ENCODE results near the gene OTULIN. TPM values are rescaled to one million over a fixed set of nuclear protein-coding genes. Genes with fewer than 3 reads are reported as not detected.

The OTULIN gene
- polyA plus RNA-seq, 4 donors, result 18.6 to 24.4 (median 20.5) TPM

DNA sequence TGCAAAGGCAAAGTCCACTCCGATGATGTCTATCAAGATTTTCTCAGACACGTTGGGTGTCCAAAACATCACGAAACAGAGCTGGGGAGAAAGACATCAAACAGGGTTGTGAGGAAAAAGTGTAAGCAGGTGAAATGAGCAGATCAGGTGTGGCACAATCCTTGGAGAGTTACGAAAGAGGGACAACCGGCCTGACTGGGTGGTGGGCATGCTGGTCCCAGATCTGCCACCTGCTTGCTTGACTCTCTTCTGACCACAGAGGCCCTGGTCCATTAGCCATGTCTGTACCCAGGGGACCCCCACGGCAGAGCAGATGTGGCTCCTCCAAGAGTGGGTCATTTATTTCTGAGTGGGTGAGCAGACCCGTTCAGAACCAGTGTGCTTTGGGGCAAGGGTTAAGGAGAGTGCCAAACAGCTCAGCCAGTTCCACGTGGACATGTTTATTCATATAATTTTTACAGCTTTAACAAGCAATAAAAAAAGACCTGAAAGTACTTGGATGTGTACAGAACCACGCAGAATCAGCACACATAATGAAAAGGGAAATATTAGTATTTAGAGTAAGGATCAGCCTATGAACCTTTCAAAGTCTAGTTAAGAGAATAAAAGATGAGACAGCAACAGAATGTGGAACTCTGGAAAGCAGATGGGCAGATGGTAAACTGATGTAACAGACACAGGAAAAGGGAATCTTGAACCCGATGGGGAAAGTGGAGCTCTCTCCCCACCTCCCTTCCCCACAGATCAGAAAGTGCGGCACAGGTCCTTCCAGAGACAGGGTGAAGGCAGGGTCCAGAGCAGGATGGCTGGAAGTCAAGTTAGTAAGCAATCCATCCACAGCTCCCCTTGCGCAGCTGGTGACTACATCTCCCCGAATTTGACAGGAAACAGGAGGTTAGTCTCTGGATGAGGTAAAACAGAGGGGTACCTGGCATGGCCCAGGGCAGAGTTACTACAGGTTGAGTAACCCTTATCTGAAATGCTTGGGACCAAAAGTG is 52.5 kb downstream of the OTULIN start:
- no peak for DNase-seq (ENCODE audit: low read depth in 4 of 4, low spot score in 2 of 4)

DNA sequence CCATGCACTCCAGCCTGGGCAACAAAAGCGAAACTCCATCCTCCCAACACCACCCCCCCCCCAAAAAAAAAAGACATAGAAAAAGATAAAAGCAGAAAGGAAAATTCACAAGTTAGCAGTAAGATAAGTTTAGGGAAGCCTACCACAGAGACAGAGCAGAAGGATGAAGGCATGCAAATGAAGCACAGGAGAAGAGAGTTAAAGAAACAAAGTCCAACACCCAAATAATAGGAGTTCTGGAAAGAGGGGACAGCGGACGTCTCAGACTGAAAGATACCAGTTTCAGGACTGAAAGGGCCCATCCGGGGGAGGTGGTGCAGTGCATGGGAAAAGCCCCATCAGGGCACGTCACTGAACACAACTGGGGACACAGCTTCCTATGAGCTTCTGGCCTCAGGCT is 54.3 kb downstream of the OTULIN start:
- DNase-seq (ENCODE audit: low read depth in 4 of 4, low spot score in 2 of 4), result no peak

DNA sequence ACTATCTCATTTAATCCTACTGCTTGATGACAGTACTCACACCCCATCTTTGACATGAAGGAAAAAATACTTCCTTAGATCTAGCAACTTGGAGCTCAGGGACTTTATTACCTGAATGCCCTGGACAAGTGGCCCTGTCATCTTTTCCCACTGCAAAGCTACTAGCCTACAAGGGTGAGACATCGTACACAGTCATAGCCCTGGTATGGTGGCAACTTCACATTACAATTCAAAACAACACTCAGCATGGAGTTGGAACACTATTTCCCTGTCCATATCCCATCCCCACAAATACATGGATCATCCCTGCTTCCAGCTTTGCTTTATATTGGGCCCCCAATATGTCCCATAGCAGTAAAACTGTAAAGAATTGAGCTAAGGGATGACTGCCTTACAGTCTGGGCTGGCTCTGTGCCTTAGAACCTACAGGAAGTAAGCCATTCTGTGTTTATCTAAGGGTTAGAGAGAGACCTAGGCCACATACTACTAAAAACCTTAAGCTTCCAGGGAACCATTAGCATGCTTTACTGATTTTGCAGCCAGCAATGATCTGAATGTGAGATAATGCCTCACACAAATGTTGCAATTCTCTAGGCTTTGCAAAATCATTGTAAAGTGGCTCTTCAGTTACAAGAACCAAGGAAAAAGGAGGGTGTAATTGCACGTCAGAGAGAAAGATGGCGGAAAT is 55.9 kb downstream of the OTULIN start:
- DNase-seq (ENCODE audit: low read depth in 4 of 4, low spot score in 2 of 4), result no peak

DNA sequence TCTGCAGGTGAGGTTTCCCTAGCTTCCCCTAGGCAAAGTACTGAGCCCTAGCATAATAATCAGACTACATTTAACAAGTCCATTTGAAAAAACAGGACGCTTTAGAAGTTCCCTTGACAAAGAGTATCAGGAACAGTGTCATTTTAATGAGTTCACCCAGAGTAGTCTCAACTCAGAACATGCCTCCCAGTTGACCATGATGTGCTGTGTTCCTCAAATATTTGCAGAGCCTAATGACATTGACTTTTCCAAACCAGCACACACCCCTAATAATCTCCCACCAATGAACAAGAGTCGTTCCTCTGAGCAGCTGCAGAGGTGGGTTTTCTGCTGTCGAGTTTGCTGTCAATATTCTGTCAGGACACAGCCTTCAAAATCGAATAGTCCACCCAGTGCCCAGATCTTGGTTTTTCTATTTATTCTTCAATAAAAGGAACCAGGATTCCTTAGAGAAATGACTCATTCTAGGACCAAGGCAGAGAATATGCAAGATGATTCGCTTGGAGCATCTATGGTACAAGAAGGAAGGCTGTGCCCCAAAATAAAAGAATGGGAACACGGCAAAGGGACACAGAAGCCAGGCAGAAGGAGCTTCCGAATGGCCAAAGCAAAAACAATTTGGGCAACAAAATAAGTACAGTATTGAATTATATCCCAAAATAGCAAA is 57.6 kb downstream of the OTULIN start:
- DNase-seq (ENCODE audit: low read depth in 4 of 4, low spot score in 2 of 4), result no peak

DNA sequence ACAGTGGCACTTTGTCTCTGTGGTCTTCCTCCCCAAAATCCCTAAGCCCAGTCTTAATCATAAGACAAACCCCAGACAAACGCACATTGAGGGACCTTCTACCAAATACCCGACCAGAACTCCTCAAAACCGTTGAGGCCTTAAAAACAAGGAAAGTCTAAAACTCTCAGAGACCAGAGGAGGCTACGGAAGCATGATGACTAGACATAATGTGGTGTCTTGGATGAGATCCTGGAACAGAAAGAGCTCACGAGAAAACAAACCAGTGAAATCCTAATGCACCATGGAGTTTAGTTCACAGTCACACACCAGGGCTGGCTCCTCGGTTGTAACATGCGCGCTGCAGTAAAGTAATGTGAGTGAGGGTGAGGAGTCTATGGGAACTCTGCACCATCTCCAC is 58.4 kb downstream of the OTULIN start:
- no peak for DNase-seq (ENCODE audit: low read depth in 4 of 4, low spot score in 2 of 4)

DNA sequence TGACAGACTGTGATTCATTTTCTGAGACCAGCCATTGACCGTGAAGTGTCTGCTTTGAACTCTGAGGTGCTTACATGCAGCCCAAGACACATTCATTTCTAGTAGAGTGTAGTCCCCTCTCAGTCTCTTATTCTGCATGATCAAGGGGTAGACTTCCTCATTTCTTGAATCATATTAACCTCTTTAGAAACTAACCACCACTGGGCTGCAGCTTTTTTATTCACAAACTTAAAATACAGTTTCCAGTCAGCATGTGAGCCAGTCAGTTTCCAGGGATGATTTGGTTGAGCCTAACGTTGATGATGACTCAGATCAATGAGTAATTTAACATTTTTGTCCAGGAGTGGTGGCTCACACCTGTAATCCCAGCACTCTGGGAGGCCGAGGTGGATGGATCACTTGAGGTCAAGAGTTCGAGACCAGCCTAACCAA is 59.2 kb downstream of the OTULIN start:
- no peak for DNase-seq (ENCODE audit: low read depth in 4 of 4, low spot score in 2 of 4)

DNA sequence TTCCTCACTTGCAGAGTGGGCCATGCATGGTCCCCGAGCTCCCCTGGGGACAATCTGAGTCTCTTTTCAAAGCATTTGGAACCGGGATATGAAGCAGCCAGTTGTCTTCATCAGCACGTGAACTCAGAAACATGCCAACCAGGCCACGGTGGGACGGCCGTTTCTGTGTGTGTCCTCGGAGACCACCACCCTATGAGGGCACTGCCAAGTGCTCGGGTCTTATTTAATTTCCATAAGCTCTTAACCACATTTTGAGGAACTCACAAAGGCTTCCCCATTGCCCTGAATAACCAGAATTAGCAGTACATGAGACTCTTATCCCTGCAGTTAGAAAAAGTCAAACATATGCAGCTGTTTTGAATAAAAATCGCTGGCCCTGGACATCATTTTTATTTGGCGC is 60.1 kb downstream of the OTULIN start:
- DNase-seq (ENCODE audit: low read depth in 4 of 4, low spot score in 2 of 4), result no peak

DNA sequence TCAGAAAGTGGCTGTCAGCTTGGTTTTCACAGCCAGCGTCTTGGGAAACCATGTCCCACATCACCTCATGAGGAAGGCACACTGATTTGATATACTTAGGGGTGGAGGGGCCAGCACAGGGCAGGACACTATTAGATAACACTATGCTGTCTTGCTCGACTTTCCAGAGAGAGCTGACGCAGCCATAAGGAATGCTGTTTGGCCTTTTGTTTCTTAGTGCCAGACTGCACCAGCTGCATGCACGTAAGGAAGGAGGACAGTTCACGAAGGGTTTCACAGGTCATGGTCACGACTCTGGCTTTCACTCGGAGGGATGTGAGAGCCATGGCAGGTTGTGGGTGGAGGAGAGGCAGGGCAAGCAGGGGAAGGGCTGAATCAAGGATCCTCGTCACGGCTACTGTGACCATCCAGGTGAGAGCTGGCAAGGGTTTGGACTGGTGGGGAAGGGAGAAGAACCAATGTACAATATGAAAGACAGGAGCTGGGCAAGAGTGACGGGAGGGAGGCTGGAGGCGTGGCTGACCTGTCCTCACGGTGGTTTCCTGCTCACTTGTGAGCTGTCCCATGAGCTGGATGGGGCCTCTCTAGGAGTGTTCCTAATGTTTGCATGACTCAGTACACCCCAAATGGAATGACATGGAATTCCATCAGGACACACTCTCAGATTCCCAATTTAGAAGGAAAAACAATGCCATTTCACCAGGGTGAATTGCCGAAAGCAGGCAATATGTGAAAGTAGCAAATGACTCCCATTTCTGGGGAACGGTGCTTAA is 61.7 kb downstream of the OTULIN start:
- DNase-seq (ENCODE audit: low read depth in 4 of 4, low spot score in 2 of 4), result no peak

DNA sequence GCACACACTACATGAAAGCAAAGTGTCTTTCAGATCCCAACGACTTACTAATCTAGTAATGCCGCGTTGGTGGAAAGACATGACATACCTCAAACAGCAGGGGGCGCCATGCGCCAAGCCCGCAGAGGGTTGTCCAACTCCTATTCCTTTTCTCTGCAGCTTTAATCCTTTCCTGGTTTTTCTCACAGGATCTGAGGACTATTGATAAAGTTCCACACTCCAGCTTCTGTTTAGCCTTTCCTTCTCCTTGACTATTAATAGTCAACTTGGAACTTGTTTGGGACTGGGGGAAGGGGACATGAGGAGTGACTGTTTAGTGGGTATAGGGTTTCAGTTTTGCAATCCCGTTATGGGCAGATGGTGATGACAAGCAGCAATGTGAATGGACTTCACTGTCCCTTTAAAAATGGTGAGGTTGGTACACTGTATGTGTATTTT is 62.9 kb downstream of the OTULIN start:
- DNase-seq (ENCODE audit: low read depth in 4 of 4, low spot score in 2 of 4), result peak in 3 of 4 donors; percentile 55 to 63 (median 59)

DNA sequence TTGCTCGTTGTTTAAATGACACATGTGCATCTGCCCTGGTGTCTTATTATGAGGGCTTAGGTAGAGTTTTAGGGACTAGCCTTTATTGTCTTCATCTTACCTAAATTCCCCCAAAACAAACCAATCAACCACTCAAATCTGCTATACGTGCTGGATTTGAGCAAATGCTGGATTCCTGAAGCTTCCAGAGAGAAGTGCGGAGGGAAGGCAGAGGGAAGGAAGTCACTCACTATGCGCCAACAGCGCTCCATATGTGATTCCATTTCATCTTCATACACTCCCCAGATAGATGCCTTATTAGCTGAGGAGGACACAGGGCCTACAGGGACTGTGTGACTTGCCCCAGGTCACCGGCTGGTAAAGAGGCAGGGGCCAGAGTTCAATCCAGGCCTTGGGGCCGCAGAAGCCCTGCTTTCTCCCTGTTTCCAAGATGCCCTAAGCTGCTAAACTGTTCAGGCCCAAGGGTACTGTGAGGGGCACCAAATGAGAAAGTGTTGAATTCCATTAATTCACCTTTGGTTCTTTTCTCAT is 63.5 kb downstream of the OTULIN start:
- DNase-seq (ENCODE audit: low read depth in 4 of 4, low spot score in 2 of 4), result no peak

DNA sequence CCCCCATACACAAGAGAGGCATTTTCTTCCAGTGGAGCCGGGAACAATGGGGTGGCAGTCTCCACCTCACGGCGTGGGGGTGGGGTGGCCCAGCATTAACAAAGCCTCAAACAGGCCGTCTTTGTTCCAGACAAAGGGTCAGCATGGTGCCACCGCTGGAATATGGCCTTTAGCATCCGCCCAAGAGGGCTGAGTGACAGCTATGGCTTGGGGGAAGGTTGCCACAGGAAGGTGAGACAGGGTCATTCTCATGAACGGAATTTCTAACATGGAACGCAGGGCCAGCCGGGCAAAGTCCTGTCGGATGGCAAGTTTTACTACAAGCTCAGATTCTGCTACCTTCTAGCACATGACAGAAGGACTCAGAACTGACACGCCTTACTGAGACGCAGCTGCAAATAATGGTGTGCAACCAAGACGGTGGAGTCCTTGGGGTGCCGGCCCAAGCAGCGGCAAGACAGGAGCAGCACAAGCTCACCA is 64.0 kb downstream of the OTULIN start:
- no peak for DNase-seq (ENCODE audit: low read depth in 4 of 4, low spot score in 2 of 4)

DNA sequence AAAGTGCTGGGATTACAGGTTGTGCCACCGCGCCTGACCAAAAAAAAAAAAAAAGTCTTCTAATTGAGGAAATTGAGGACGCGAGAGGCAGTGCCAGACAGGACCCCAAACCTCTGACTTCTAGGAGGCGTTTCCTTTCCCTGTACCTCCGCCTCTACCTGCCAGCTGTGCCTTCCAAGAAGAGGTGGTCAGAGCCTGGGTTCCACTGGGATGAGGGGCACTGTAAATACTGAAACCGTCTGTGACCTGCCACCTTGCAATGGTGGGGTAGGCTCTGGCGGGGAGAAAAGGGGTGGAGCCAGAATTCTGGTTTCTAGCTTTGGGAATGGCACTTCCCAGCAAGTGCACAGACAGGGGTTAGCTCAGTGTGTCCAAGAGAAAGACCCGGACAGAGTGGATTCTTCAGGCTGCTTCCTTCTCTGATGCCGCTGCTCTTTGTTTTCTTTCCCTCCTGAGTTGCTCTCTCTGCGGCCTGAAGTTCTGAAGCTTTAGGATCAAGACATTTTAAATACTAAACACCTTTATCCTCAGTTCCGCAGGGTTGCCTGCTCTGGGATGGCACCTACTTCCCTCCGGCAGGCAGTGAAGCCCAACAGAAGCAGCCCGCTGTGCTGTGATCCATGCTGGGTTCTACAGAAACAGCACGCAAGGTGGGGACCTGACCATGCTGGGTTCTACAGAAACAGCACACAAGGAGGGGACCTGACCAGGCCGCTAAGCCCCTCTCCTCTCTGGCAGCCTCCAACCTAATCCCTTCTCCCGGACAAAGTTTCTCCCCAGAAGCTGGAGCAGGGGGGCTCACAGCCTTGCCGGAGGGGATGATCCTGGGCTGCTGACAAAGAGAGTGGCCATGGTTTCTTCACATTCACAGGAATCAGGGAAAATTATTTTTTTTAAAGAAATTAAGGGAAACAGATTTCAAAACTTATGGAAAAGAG is 65.2 kb downstream of the OTULIN start:
- no peak for DNase-seq (ENCODE audit: low read depth in 4 of 4, low spot score in 2 of 4)

DNA sequence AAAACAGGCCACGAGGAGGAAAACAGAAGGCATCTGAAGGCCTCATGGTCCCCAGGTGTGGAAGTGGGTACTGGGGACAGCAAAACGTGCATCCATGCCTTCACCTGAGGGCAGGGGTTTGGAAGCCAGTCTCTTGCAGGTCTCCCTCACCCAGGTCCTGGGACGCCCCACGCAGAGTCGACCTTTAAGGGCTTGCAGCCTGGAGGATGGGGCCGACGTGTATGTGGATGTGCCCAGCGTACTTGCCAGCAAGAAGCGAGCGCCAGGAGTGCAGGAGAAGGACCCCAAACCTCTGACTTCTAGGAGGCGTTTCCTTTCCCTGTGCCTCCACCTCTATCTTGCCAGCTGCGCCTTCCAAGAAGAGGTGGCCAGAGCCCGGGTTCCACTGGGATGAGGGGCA is 65.9 kb downstream of the OTULIN start:
- DNase-seq (ENCODE audit: low read depth in 4 of 4, low spot score in 2 of 4), result no peak

DNA sequence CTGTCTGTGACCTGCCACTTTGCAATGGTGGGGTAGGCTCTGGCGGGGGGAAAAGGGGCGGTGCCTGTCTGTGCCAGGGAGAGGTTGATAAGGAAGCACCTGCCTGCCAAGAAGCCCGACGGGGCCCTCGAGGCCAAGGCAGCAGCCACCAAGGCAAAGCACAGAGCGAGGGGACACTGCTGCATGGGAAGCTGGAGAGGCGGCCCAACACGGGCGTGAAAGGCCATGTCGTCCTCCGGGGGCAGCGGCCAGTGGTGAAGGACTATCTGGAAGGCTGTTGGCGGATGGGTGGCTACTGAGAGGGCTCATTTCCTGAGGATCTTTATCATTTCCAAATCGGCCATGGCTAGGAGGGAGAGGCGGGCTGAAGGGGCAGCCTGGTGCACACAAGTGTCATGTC is 66.4 kb downstream of the OTULIN start:
- DNase-seq (ENCODE audit: low read depth in 4 of 4, low spot score in 2 of 4), result no peak

DNA sequence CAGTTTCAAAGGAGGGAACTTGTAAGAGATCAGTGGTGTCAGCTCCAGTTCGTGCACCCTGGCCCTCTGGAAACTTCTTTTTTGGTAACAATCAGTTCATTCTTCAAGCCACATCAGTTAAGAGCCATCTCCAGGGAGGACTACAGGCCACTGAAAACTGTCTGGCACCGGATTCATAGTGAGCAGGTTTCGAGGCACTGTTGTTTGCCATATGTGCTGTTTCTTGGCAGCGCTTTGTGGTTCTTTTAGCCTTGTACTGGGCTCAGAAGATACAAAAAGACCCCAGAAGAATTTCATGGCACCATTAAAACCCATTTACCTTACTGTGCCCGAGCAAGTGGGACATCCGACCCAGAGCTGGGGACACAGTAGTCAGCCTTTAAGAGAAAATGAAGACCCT is 68.5 kb downstream of the OTULIN start:
- no peak for DNase-seq (ENCODE audit: low read depth in 4 of 4, low spot score in 2 of 4)

DNA sequence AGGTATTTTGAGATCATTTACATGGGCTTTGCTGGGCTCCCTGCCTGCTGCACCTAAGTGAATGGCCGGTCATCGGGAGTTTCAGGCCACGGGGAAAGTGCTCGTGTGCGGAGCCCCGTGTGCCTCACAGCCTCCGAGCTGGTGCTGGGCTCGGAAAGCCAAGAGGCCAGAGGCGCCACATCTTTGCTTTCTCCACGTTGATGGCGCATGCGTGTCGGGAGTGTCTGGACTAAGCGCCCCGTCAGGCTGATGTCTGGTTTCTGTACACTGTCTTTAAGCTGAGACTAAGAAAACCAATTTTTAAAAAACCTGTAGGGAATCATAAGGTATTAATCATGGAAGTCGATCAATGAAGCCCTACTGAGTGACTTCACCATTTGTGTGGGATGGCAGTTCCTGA is 69.1 kb downstream of the OTULIN start:
- DNase-seq (ENCODE audit: low read depth in 4 of 4, low spot score in 2 of 4), result no peak

DNA sequence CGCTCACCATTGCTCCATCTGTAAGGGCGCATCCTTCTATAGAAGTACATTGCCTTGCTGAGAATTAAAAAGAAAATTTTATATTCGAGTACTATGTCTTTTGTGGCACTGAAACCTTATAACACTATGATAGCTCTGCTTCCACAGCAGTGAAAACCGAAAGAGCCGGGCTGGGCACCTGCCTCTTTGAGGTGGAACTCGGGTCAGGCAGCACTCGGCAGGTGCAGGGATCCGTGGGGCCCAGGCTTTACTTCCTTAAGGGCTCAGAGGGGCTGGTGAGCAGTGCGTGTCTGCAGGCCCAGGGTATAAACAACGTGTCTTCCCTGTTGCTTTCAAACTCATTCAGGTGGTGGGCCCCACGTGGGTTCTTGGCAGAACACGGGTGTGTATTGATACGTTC is 69.9 kb downstream of the OTULIN start:
- no peak for DNase-seq (ENCODE audit: low read depth in 4 of 4, low spot score in 2 of 4)

DNA sequence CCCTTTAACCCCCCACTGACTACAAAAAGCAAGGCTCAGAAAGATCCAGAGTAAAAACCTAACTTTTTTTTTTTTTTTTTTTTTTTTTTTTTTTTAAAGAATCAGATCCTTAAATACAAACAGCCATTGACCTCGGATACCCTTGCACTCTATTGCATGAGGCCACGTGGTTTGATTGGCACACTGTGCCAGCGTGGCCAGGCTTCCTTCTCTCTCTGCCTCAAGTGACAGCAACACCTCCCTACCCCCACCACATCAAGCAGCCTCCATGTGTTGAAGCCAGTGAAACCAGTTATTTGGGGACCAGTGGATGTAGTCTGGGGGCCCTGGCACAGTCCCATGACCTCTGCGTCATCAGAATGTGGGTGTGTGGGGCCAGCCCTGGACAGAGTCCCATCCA is 71.4 kb downstream of the OTULIN start:
- no peak for DNase-seq (ENCODE audit: low read depth in 4 of 4, low spot score in 2 of 4)

DNA sequence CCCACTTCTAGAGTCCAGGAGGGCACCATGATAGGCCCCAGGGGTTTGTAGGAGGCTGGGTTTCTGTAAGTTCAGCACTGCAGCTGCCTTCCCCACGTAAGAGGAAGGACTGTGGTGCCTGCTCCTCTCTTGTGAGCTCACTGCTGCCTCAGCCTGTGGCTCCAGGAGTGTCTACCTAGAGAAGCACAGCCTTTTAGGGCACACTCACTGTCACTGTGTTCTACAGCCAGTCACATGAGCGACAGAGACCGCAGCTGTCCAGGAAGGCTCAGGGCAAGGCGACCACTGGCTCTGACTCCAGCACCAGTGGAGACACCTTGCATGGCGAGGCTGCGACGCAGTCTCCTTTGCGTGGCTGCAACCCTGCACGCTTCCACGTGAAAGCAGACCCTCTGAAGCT is 72.8 kb downstream of the OTULIN start:
- DNase-seq (ENCODE audit: low read depth in 4 of 4, low spot score in 2 of 4), result no peak
